Stimulated activated CD8-positive, alpha-beta memory T cell treated with anti-CD3 and anti-CD28 coated beads, Interleukin-2, amount 100 ng/mL, for 48 hours (primary cell): ENCODE measurements around the gene VWF.
"Not testable (repeated sequence)": the region's sequence is repeated elsewhere in the genome, so short reads cannot be mapped to it uniquely, and the experiment has no call there.

Experiments
- DNase-seq, 2 donors: peaks; one replicate each; pipeline ENCODE4 v3.0.0-alpha.2; 2020; ENCODE audit warnings: low read depth in 2 of 2

The VWF gene

DNA sequence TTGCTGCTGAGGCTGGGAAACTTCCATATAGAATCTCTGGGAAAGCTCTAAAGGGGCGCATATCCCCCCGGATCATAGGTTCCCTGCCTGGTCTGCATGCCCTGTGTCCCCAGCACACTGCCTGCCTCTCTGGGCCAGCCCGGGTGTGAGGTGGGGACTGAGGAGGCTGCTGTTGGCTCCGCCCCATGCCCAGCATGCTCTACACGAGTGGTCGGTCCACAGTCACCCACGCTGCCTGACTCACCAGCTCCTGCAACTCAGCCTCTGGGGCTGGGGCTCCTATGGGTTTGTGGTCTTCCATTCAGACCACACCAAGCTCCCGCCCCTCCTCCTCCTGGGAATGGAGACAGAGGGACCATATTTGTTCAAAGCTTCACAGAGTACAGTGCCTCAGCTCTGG lies 90.9 kb downstream of the VWF start:
- DNase-seq, result no peak

DNA sequence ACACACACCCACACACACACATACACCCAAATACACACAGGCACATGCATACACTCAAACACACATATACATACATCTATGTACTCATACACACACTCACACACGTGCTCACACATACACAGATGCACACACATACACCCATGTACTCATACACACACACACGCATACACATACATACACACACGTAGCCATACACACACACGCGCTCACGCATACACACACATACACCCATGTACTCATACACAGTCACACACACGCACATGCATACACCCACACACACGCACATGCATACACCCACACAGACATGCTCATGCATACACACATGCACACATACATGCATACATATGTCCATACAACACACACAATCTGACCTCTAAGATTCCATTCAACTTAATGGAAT lies 91.7 kb downstream of the VWF start:
- DNase-seq, result no peak

DNA sequence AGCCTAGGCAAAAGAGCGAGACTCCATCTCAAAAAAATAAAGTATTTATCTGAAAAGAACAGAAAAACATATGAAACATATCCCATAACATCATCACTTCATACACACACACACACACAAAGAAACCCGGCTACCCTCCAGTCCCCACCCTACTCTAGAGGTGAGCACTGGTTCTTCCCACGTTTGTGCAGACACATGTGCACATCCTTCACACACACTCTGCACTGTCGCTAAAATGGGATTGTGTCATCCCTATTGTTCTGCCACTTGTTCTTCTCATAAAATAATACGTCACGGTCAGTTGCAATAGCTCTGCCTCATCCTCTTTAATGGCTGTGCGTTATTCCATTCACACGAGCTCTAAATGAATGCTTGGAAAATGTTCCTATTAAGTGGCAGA lies 93.5 kb downstream of the VWF start:
- DNase-seq, result no peak

DNA sequence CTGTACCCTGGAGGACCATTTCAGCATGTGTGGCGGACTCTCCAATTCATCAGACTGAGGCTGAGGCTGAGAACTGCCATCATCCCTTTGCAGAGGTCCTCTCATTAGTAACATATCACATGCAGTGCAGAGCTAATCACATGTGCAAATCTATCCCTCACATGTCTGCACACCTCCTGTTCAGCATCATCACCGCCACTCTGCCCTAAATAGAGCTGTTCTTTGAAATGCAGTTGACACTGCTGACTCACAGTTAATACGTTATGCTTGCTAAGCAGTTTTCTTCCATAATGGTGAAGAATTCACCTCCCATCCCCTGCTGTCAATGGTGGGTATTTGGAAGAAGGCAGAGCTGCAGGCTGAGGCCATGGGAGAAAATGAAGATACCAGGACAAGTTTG lies 94.4 kb downstream of the VWF start:
- DNase-seq, result no peak

DNA sequence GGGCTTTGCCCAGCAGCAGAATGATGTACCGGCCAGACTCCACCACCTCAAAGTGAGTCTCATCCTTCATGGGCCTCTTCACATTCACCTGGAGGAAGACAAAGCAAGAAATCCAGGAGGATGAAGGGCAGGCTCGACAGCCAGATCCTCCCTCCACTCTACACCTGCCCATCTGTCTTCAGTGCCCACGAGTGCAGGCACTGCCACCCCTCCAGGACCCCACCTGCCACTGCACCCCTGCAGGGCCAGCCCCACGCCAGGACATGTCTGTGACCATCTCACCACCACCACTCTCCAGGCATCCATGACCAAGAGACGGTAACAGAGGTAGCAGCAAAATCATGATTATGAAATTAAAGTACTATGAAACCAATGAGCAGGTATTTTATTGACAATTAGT lies 95.1 kb downstream of the VWF start:
- DNase-seq, result no peak

DNA sequence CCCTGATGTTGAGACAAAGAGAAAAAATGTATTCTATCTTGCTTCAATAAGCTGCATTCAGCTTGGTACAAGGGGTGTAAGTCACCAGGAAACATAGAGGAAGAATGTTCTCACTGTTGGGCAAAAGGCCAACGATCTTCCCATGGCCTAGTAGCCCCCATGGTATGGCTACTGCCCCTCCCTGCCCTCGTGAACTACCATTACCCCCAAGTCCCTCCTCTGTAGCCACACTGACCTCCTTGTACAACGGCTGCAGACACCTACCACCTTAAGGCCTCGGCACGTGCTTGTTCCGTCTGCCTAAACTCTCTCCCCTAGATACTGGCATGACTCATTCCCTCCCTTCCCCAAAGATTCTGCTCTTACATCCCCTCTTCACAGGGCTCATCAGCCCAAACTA lies 97.5 kb downstream of the VWF start:
- DNase-seq, result no peak

DNA sequence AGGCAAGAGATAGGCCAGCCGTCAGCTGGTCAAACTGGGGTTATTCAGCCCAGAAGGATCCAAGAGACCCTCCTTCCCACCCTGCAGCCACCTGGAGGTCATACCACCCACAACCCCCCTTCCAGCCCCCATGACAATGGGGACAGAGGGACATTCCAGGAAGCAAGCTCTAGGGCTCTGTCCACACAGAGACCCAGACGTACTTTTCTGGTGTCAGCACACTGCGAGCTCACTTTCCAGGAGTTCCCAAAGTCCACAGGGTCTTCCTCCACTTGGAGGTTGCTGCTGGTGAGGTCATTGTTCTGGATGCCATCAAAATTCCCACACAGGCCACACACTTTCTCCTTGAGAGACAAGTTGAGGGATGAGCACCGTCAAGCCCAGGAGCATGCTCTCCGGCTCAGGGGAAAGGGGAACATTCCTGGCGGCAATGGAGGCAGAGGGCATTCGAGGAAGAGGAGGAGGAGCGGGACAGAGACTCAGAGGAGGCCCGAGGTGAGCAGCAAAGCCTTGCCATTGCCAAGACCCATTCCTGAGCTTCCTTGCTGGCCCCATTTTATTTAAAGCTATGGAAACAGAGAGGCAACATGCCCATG lies 98.7 kb downstream of the VWF start:
- not testable (repeated sequence) for DNase-seq

DNA sequence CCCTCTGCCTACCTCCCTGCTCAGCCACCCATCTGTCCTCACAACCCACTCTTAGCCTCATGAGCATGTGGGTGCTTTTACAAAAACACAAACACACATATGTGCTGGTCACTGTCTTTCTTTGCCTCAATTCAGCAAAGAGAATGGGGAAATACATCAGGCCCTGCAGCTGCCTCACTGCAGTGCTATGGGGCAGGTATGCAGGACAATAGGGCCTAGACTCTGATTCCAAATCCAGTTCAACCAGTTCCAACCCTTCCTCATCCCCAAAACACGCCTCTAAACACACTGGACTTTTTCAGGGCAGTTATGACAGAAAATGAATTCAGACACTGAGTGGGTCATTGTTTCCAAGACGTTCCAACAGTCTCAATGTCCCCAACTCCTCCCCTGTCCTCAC lies 100.4 kb downstream of the VWF start:
- not testable (repeated sequence) for DNase-seq

DNA sequence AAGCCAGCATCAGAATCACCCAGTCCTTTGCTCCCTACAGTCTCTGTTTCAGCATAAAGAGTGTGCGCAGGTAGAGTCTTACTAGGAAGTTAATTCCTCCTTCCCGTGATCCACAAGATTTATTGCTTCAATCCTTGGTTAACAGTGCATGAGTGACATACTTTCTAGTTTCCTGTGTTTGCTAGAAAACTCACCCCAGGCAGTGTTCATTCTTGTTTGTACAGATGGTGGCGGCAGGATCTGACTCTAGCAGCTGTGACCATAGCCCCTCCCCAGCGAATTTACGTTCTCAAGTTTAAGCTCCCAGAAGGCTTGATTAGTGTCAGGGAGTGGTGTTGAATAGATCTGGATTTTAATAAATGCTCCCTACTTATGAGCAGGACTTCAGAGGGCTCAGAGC lies 103.5 kb downstream of the VWF start:
- DNase-seq, result no peak

DNA sequence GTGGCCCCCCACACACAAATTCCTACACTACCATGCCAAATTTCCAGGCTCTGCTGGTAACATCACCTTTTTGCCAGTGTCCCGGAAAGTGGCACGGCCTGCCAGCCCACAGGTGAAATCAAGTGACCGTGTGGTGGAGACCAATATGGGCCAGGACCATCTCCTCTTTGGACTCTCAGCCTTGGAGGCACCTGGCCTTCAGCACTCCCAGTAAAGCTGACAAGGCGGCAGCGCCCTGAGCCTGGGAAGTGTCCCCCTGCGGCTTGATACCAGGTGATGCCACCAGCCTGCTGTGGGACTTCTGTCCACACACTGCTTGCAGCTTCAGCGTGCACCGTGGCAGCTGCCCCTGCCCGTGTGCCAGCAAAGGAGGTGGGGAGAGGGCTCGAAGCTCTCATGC lies 104.0 kb downstream of the VWF start:
- DNase-seq, result not testable (repeated sequence)

DNA sequence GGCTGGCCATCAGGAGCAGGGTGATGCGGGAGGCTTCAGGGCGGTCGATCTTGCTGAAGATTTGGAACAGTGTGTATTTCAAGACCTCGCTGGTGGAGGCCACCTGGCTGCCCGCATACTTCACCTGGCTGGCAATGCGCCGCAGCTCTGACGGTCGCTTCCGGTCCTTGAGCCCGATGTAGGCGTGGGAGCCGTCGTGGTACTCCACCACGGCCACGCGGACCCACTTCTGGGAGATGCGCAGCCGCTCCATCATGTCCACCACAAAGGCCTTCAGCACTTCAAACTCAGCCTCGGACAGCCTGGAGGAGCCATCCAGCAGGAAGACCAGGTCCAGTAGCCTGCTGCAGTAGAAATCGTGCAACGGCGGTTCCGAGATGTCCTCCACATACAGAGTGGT lies 105.2 kb downstream of the VWF start:
- DNase-seq, result not testable (repeated sequence)

DNA sequence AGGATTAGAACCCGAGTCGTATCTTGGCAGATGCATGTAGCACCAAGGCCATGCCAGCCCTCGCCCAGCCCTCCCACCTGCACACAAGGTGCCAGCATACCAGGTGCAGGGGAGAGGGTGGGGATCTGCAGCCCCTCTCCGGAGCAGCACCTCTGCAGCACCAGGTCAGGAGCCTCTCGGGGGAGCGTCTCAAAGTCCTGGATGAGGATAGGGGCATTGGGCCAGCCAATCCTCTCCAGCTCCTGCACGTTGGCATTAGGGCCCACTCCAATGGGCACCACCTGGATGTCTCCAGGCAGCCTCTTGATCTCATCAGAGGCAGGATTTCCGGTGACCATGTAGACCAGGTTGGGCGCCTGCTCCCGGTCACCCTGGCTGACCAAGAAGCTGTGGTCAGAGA lies 106.2 kb downstream of the VWF start:
- no peak for DNase-seq

DNA sequence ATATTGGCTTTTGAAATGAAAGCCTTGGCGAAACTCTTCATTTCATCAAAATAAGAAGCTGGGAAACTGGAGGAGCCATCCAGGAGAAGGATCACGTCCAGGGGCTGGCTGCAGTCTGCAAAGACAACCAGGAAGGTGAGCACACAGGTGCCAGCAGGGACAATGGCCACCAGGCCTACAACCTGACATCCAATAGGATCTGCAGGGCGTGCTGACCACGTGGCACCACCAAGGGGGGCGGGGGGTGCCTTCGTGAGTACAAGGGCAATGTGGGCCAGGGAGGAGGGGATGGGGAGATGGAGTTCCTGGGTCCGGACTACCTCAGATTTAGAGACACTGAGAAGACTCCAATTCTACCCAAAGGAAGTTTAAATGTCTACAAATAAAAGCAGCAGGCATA lies 107.7 kb downstream of the VWF start:
- DNase-seq, result no peak

DNA sequence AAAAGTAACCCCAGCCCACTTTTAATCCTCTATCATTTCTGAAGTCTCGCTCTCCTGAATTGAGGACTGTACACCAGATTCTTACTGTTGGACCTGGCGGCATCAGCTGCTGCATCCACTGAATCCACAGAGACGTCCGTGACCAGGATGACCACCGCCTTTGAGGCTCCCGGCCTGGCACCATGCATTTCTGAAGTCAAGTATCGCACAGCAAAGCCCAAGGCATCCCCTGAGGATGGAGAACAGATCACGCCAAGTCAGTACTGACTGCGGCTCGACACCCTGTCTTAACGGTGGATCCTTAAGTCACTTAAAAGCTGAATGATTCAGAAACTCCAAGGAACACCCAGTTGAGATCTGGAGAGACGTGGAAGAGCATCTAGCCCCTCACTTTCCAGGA lies 108.5 kb downstream of the VWF start:
- not testable (repeated sequence) for DNase-seq

DNA sequence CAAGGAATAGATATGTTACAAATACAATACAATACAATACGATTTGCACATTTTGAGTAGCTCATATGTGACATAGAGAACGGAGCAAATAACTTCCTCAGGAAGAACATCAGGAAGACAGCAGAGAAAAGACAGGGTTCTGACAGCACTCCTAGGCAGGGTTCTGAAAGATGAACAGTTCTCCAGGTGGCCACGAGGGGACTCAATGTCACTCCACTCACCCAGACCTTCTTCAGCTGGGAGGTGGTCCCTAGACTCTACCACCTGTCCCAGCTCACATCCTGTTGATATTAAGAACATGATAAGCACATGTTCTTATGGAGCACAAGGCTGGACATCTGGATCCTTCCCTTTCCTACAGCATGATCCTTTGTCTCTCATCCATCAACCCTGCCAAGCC lies 109.2 kb downstream of the VWF start:
- not testable (repeated sequence) for DNase-seq

DNA sequence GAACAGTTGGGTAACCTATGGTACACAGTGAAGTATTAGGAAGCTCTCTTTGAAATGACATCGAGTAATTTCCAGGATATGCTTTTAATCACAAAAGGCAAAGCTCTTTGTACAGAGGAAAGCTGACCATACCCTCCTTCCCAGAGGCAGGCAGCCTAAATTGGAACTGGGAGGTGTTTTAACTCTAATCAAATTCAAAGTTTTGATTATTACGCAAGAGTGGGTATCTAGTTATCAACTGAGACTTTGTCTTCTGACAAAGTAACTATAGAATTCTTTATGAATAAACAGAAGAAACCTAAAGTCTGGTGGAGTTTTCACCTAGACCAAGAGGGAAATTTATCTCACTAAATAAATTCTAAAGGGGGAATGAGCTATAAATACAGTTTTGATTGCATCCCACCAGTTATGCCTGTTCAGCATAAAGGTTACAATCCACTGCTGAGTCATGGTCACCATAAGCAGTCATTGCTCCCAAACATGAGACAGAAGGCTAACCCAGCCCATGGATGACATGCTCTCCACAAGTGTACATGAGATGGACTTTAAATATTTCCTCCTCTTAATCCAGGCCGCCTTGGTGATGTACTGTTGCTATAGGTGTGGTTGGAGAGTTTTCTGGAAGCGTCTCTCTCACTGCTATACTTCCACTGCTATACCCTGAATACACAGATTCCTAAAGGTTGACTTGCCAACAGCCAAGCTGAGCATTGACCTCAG lies 113.7 kb downstream of the VWF start:
- DNase-seq, result not testable (repeated sequence)

DNA sequence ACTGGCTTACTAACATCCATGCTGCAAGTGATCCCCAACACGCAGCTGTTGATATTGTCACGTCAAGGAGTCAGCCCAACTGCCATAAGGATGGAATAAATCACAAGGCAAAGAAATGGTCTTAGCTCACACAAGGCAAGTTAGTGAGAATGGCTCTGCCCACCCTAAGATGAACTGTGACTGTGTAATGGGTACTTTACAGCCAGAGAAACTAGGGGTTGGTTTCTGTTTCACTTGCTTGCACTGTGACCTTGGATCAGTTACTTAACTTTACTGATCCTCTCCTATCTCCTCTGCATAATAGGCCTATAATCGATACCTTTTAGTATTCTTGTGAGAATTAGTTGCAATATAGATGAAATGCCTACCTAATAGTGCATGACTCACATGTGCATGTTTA lies 127.2 kb downstream of the VWF start:
- no peak for DNase-seq

DNA sequence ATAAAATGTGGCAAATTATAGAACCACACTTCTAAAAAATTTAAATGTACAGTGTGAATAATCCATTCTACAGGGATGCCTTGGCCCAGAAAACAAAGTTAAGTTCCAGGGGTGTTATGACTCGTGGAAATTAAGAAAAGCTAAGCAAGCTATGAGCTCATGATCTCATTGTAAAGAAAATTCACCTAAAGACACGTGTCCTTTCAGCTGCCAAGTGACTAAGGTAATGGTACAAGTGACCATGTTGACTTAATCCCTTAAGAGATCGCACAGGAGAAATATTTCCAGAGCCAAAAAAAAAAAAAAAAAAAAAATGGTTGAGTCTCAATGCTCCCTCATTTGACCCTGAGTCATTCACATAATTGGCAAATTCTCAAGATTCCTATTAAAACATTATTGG lies 128.0 kb downstream of the VWF start:
- no peak for DNase-seq

DNA sequence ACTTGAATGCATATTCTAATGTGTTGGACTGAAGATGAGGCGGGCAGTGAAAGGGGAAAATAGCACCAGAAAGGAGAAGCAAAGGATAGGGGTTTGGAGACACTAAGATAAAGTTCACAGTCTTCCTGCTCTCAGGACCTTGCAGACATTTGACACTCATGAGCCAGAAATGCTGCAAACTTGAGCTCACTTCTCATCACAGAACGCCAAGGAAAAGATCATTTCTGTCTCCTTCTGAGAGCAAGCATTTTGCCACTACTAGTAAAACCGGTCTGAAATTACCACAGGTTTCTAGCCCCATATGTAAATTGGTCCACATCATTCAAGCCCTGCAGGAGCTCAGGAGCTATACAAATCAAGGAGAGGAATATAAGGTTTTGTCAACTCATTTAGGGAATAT lies 134.8 kb downstream of the VWF start:
- DNase-seq, result no peak

DNA sequence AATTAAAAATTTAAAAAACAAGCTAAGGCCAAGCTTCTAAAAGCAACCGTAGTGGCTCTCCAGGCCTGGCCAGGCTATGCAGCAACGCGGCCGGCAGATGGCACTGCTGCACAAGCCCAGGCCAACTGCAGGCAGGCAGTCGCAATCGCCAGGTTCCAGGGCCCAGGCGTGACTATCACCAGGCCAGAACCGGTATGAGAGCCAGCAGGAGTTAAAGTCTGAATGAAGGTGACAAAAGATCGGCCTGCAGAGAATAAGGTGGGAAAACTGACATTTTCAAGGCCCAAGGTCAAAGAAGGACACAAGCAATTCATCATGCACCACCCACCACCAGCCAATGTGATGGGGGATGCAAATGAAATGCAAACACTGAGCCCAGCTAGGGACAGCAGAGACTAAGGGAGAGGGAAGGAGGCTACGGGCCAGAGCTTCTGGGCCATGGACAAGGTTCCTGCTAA lies 135.8 kb downstream of the VWF start:
- peak; percentile 57 to 72 for DNase-seq

DNA sequence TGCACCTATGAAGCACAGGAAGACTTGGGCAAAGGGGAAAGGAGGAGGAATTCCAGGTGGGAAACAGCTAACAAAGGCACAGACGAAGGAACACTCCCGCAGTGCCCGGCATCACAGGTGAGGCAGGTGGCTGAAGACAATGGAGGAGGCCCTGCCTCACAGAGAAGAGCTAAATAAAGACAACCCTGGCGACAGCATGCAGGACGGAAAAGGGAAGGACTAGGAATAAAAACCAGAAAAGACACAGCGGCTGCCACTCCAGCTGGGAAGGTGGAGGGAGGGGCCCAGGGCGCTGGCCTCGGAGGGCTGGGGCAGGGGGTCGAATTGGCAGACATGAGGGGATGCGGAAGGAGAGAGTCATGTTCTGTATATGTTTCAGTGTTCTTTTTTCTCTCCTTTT lies 136.4 kb downstream of the VWF start:
- DNase-seq, result no peak

DNA sequence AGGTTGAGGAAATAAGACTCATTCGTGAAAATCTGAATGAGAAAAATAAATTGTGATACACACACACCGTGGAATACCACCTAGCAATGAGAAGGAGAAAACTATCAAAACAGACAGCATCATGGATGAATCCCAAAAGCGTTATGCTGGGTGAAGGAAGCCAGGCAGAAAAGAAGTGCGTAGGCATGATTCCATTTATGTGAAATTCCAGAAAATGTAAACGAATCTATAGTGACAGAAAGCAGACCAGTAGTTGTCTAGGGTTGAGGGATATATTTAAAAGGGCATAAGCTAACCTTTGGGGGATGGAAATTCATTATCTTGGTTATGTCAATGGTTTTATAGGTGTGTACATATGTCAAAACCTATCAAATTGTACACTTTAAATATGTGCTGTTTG lies 136.9 kb downstream of the VWF start:
- DNase-seq, result no peak

DNA sequence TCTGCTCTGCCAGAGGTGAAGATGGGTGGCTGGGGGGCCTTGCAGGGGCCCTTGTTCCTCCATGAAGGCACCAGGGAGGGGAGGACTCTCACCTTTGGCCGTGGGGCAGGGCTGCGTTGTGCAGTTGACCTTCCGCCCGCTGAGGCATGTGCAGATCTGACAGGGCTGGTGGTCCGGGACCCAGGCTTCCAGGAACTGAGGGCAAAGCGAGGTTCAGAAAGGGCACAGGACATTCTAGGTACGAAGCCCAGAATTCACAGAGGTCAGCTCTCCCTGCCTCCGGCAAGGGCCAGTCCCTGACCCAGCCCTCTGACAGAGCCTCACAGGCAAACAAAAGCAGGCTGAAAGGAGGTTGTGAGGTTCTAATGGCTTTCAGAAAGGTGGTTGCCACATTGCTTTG lies 139.0 kb downstream of the VWF start:
- DNase-seq, result no peak

DNA sequence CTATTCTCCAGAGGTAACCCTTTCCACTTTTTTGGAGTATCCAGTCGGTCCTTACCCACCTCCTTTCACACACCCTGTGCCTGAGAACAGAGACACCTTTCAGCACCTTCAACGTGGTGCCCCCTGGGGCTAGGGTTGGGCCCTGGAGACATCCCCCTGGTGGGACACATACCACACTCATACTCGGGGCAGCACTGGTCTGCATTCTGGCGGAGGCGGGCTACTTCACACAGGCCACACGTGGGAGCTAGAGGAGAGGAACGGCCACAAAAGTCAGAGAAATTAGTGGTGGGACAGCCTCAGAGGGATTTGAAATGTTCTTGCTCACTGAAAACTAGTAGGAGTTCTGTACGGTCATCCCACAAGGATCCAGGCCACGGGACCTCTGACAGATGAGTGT lies 139.6 kb downstream of the VWF start:
- no peak for DNase-seq
